H9 (cell line): ENCODE results near the gene UBAC1. TPM values are rescaled to one million over a fixed set of nuclear protein-coding genes. Genes with fewer than 3 reads are reported as not detected.

Experiments used
- DNase-seq: peaks from one replicate; pipeline ENCODE4 v3.0.0-alpha.2; 2017
- H2AFZ ChIP-seq: one replicate; pipeline ENCODE4 v1.6.1; 2013; ENCODE audit warnings: mild to moderate bottlenecking, low read length, control low read depth, moderate library complexity
- H2AK5ac ChIP-seq: 2 replicates; pipeline ENCODE4 v1.6.1; 2013; ENCODE audit warnings: low read length, control low read depth, mixed read lengths; ENCODE audit not compliant: insufficient read length
- H2BK120ac ChIP-seq: one replicate; pipeline ENCODE4 v1.6.1; 2013; ENCODE audit warnings: low read depth, mild to moderate bottlenecking, low read length, control low read depth, inconsistent platforms; ENCODE audit not compliant: poor library complexity, severe bottlenecking
- H2BK12ac ChIP-seq: 2 replicates; pipeline ENCODE4 v1.6.1; 2013; ENCODE audit warnings: low read length, control low read depth, mixed read lengths, low read depth; ENCODE audit not compliant: insufficient read length
- H2BK15ac ChIP-seq: 2 replicates; pipeline ENCODE4 v1.6.1; 2013; ENCODE audit warnings: low read depth, low read length, control low read depth
- H2BK20ac ChIP-seq: one replicate; pipeline ENCODE4 v1.6.1; 2013; ENCODE audit warnings: low read depth, mild to moderate bottlenecking, low read length, control low read depth, inconsistent platforms; ENCODE audit not compliant: poor library complexity, severe bottlenecking
- H2BK5ac ChIP-seq: 2 replicates; pipeline ENCODE4 v1.6.1; 2013; ENCODE audit warnings: low read length, control low read depth, mixed read lengths; ENCODE audit not compliant: insufficient read length
- H3K14ac ChIP-seq: 2 replicates; pipeline ENCODE4 v1.6.1; 2013; ENCODE audit warnings: low read length, control low read depth; ENCODE audit not compliant: insufficient read depth
- H3K18ac ChIP-seq: 2 replicates; pipeline ENCODE4 v1.6.1; 2013; ENCODE audit warnings: low read depth, mild to moderate bottlenecking, mixed read lengths, low read length, control low read depth; ENCODE audit not compliant: insufficient read length
- H3K23ac ChIP-seq: 2 replicates; pipeline ENCODE4 v1.6.1; 2013; ENCODE audit warnings: low read length, control low read depth, mixed read lengths, low read depth; ENCODE audit not compliant: insufficient read length
- H3K23me2 ChIP-seq: 2 replicates; pipeline ENCODE4 v1.6.1; 2013; ENCODE audit warnings: low read depth, mild to moderate bottlenecking, mixed read lengths, low read length, control low read depth; ENCODE audit not compliant: insufficient read length, poor library complexity, severe bottlenecking
- H3K27ac ChIP-seq: 2 replicates; pipeline ENCODE4 v1.5.1; 2013; ENCODE audit warnings: low read length, control low read depth, mixed read lengths, low read depth; ENCODE audit not compliant: insufficient read length
- H3K27me3 ChIP-seq: 2 replicates; pipeline ENCODE4 v1.6.1; 2013; ENCODE audit warnings: low read length, control low read depth, inconsistent platforms; ENCODE audit not compliant: insufficient read depth
- H3K4ac ChIP-seq: 2 replicates; pipeline ENCODE4 v1.6.1; 2013; ENCODE audit warnings: low read depth, mild to moderate bottlenecking, control low read depth, inconsistent platforms, low read length, moderate library complexity
- H3K4me1 ChIP-seq: 2 replicates; pipeline ENCODE4 v1.6.1; 2013; ENCODE audit warnings: low read length, control low read depth, inconsistent platforms; ENCODE audit not compliant: insufficient read depth
- H3K4me2 ChIP-seq: 2 replicates; pipeline ENCODE4 v1.6.1; 2013; ENCODE audit warnings: low read length, control low read depth, mixed read lengths; ENCODE audit not compliant: insufficient read length, insufficient read depth
- H3K56ac ChIP-seq: 2 replicates; pipeline ENCODE4 v1.6.1; 2013; ENCODE audit warnings: low read depth, mild to moderate bottlenecking, mixed read lengths, low read length, control low read depth; ENCODE audit not compliant: insufficient read length
- H3K79me1 ChIP-seq: 2 replicates; pipeline ENCODE4 v1.6.1; 2013; ENCODE audit warnings: low read depth, mild to moderate bottlenecking, moderate library complexity, low read length, control low read depth, inconsistent platforms; ENCODE audit not compliant: insufficient read depth, poor library complexity, severe bottlenecking
- H3K79me2 ChIP-seq: 2 replicates; pipeline ENCODE4 v1.6.1; 2013; ENCODE audit warnings: low read length, control low read depth, inconsistent platforms; ENCODE audit not compliant: insufficient read depth
- H3K9ac ChIP-seq: 2 replicates; pipeline ENCODE4 v1.6.1; 2013; ENCODE audit warnings: low read length, control low read depth, mixed read lengths; ENCODE audit not compliant: insufficient read length; ENCODE audit errors: extremely low read depth
- H3K9me3 ChIP-seq: one replicate; pipeline ENCODE4 v1.6.1; 2013; ENCODE audit warnings: low read depth, low read length, inconsistent platforms; ENCODE audit not compliant: control insufficient read depth
- H3T11ph ChIP-seq: one replicate; pipeline ENCODE4 v1.6.1; 2013; ENCODE audit warnings: mild to moderate bottlenecking, low read length, control low read depth, inconsistent platforms
- H4K20me1 ChIP-seq: one replicate; pipeline ENCODE4 v1.6.1; 2013; ENCODE audit not compliant: control insufficient read depth, insufficient read length, insufficient read depth
- H4K5ac ChIP-seq: 2 replicates; pipeline ENCODE4 v1.6.1; 2013; ENCODE audit warnings: low read depth, mild to moderate bottlenecking, mixed read lengths, low read length, control low read depth; ENCODE audit not compliant: insufficient read length
- H4K8ac ChIP-seq: replicated peaks from 2 replicates; pipeline ENCODE4 v1.6.1; 2013; ENCODE audit warnings: low read length, control low read depth, mixed read lengths, low read depth; ENCODE audit not compliant: insufficient read length
- H4K91ac ChIP-seq: 2 replicates; pipeline ENCODE4 v1.6.1; 2013; ENCODE audit warnings: low read depth, mild to moderate bottlenecking, moderate library complexity, mixed read lengths, low read length, control low read depth; ENCODE audit not compliant: insufficient read length
- H3K27ac Mint-ChIP-seq, 3 experiments: 2 replicates in 2 of 3; 3 replicates in 1 of 3; pipeline ENCODE4 v1.8.0; 2020 to 2021; ENCODE audit warnings: mixed read lengths in 3 of 3, mild to moderate bottlenecking in 1 of 3, moderate library complexity in 1 of 3
- H3K27me3 Mint-ChIP-seq: 2 replicates; pipeline ENCODE4 v1.8.0; 2021; ENCODE audit warnings: low read depth, mild to moderate bottlenecking, moderate library complexity, mixed read lengths
- H3K36me3 Mint-ChIP-seq, 3 experiments: 2 replicates in 2 of 3; 3 replicates in 1 of 3; pipeline ENCODE4 v1.8.0; 2020 to 2021; ENCODE audit warnings: low read depth in 3 of 3, mixed read lengths in 3 of 3; ENCODE audit not compliant: insufficient read depth in 1 of 3
- H3K4me1 Mint-ChIP-seq, 2 experiments: 2 replicates each; pipeline ENCODE4 v1.8.0; 2020; ENCODE audit warnings: mixed read lengths in 2 of 2
- H3K4me3 Mint-ChIP-seq, 2 experiments: 2 replicates in 1 of 2; 3 replicates in 1 of 2; pipeline ENCODE4 v1.8.0; 2020 to 2021; ENCODE audit warnings: mild to moderate bottlenecking in 2 of 2, mixed read lengths in 2 of 2, moderate library complexity in 1 of 2
- H3K9me3 Mint-ChIP-seq, 2 experiments: 2 replicates in 1 of 2; 3 replicates in 1 of 2; pipeline ENCODE4 v1.8.0; 2020; ENCODE audit warnings: mild to moderate bottlenecking in 2 of 2, mixed read lengths in 2 of 2, moderate library complexity in 1 of 2
- WGBS: extraction: QIAGEN DNeasy Blood & Tissue Kit; methylation state at CpG from one replicate; pipeline ENCODE4 v1.1.7; 2013; ENCODE audit warnings: missing lambda C conversion rate, low lambda C conversion rate, mixed read lengths; ENCODE audit not compliant: insufficient read length; ENCODE audit errors: extremely low coverage; 5-methylcytosine and 5-hydroxymethylcytosine counted together
- total RNA-seq: library from RNA; stranded (reverse); gene quantifications from 2 replicates; pipeline ENCODE4 v1.2.1, GENCODE V29; 2021
- TF ChIP-seq, protein P1 (sequence below): fragments of 200-600 bp; sonication (generic); conservative IDR thresholded peaks from 3 replicates; pipeline ENCODE4 v1.8.0; 2021; ENCODE audit warnings: antibody characterized with exemption, mild to moderate bottlenecking

Gene UBAC1
- total RNA-seq, 1 experiment from 2014 or later, result 47.5 TPM

DNA sequence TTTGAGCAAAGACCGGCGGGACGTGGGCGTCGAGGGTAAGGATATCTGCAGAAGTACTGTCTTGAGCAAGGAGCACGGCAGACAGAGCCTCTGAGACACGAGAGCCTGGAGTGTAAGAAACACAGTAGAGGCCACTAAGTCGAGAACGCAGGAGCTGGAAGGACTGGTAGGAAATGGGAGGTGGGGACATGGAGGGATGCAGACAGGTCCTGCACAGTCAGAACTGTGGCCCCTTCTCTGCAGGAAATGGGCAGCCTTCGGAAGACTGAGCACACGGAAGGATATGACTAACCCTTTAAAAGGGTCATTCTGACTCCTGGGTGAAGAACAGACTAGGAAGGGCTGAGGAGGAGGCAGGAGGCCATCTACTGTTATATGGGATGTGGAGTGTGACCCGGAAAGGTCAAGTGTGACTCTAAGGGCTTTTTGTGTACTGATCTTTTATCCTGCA is 52.4 kb downstream of the UBAC1 start:
- Histone ChIP-seq H3K23me2 (peaks cover 14% of the 10 kb centered on the region), H3K9ac (no peak overlapping the region), H2BK5ac (no peak overlapping the region), H3K79me2 (peaks cover 26% of the 10 kb centered on the region; the same call in 1 of the 2 replicates), H4K8ac (no peak overlapping the region), H2BK120ac (no peak overlapping the region), H3K4ac (no peak overlapping the region), H2AK5ac (no peak overlapping the region), H3T11ph (no peak overlapping the region), H3K18ac (no peak overlapping the region), H3K56ac (no peak overlapping the region), H2BK20ac (no peak overlapping the region), H3K4me1 (no peaks in the 10 kb centered on the region; the same call in 1 of the 2 replicates), H2BK12ac (no peak overlapping the region), H3K23ac (no peak overlapping the region), H3K14ac (no peak overlapping the region), H3K4me2 (peak overlapping the region; percentile 42), H3K27ac (no peak overlapping the region), H4K91ac (no peak overlapping the region), H2BK15ac (no peak overlapping the region), H3K27me3 (no peaks in the 10 kb centered on the region; the same call in 1 of the 2 replicates), H3K9me3 (peaks cover 5% of the 10 kb centered on the region), H3K79me1 (peaks cover 3% of the 10 kb centered on the region), H2AFZ (no peak overlapping the region), H4K20me1 (no peaks in the 10 kb centered on the region), H4K5ac (no peak overlapping the region)
- H3K9me3 Mint-ChIP-seq, result peaks cover 12 to 39% of the 10 kb centered on the region in 2 experiments
- peak overlapping the region; percentile 51 to 72 for H3K4me3 Mint-ChIP-seq
- peaks cover 22 to 34% of the 10 kb centered on the region in 2 experiments for H3K4me1 Mint-ChIP-seq
- H3K27me3 Mint-ChIP-seq, result peaks cover 17% of the 10 kb centered on the region
- H3K36me3 Mint-ChIP-seq, result peaks cover 49 to 68% (median 66%) of the 10 kb centered on the region in 3 experiments
- DNase-seq, result no peak
- H3K27ac Mint-ChIP-seq, result no peak overlapping the region
- WGBS, result no CpG with 5 or more reads among the region's 12 CpGs
- TF ChIP-seq, protein P1, sequence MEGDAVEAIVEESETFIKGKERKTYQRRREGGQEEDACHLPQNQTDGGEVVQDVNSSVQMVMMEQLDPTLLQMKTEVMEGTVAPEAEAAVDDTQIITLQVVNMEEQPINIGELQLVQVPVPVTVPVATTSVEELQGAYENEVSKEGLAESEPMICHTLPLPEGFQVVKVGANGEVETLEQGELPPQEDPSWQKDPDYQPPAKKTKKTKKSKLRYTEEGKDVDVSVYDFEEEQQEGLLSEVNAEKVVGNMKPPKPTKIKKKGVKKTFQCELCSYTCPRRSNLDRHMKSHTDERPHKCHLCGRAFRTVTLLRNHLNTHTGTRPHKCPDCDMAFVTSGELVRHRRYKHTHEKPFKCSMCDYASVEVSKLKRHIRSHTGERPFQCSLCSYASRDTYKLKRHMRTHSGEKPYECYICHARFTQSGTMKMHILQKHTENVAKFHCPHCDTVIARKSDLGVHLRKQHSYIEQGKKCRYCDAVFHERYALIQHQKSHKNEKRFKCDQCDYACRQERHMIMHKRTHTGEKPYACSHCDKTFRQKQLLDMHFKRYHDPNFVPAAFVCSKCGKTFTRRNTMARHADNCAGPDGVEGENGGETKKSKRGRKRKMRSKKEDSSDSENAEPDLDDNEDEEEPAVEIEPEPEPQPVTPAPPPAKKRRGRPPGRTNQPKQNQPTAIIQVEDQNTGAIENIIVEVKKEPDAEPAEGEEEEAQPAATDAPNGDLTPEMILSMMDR, result no peak
